Activated CD8-positive, alpha-beta T cell treated with anti-CD3 and anti-CD28 coated beads for 36 hours (primary cell): ENCODE results near the gene DBX1. TPM values are rescaled to one million over a fixed set of nuclear protein-coding genes. Genes with fewer than 3 reads are reported as not detected.

Source experiments
- ATAC-seq: fragments of 200-7000 bp; cut with Tn5 transposase; one replicate; pipeline ENCODE4 v1.10.0; 2021; ENCODE audit warnings: mild to moderate bottlenecking, moderate library complexity
- CTCF ChIA-PET: fragments of 350-600 bp; sonication (Branson Sonifier 250); formaldehyde crosslinking; loops from one replicate; lab custom pipeline; 2021; ENCODE audit warnings: antibody characterized with exemption; lab: Charles Lee
- POLR2A ChIA-PET: fragments of 350-600 bp; sonication (Branson Sonifier 250); formaldehyde crosslinking; loops from one replicate; lab custom pipeline; 2021; ENCODE audit warnings: antibody characterized with exemption; lab: Charles Lee
- DNase-seq: peaks from one replicate; pipeline ENCODE4 v3.0.0-alpha.2; 2020
- H3K27ac Mint-ChIP-seq: one replicate; pipeline ENCODE4 v1.8.0; 2021; ENCODE audit warnings: mild to moderate bottlenecking, mixed read lengths
- H3K27me3 Mint-ChIP-seq: one replicate; pipeline ENCODE4 v1.8.0; 2021; ENCODE audit warnings: mixed read lengths
- H3K36me3 Mint-ChIP-seq: one replicate; pipeline ENCODE4 v1.8.0; 2021; ENCODE audit warnings: low read depth, mixed read lengths
- H3K4me1 Mint-ChIP-seq: one replicate; pipeline ENCODE4 v1.8.0; 2021; ENCODE audit warnings: low read depth, mixed read lengths
- H3K4me3 Mint-ChIP-seq: one replicate; pipeline ENCODE4 v1.8.0; 2021; ENCODE audit warnings: mild to moderate bottlenecking, moderate library complexity, mixed read lengths
- H3K9me3 Mint-ChIP-seq: one replicate; pipeline ENCODE4 v1.8.0; 2021; ENCODE audit warnings: mixed read lengths
- intact Hi-C: fragments of 100-400 bp; cut with micrococcal nuclease; formaldehyde crosslinking; loops from one replicate; pipeline ENCODE4 v1.10.0; 2022
- total RNA-seq, 2 experiments: library from RNA; stranded (reverse); gene quantifications; one replicate each; pipeline ENCODE4 v1.2.3, GENCODE V29; 2021
- TF ChIP-seq, protein P1 (sequence below): fragments of 200-600 bp; IDR thresholded peaks from one replicate; pipeline ENCODE4 v1.8.0; 2022; ENCODE audit warnings: antibody characterized with exemption, mild to moderate bottlenecking

DBX1 gene
- total RNA-seq, 2 experiments from 2014 or later, result not detected

DNA sequence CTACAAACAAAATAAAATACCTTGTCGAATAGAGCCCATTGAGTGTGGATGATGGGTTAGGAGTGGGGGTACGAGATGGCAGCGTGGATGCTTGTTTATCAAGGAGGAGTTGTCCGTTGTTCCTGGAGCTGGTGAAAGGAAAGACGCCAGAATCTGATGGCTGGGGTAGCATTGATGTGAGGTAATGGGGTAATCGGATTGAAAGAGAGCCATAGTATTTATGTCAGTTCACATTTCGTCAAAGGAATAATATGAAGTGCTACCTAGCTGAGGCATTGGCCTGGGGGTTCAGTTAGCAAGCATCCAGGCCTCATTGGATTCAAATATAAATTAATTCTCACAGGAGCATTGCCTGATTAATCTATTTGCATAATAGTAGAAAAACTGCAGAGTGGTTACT lies 16.9 kb upstream of the DBX1 start:
- no peak overlapping the region for H3K4me3 Mint-ChIP-seq
- H3K9me3 Mint-ChIP-seq, result peaks cover 5% of the 10 kb centered on the region
- ATAC-seq, result no peak
- no peaks in the 10 kb centered on the region for H3K4me1 Mint-ChIP-seq
- CTCF ChIA-PET, result interaction anchor here (1.0 to 1.1 kb wide), 2 partner anchors 19 to 46 kb away, joined by 3 read pairs; no protein-coding TSS in a partner anchor
- H3K36me3 Mint-ChIP-seq, result no peaks in the 10 kb centered on the region
- TF ChIP-seq, protein P1, sequence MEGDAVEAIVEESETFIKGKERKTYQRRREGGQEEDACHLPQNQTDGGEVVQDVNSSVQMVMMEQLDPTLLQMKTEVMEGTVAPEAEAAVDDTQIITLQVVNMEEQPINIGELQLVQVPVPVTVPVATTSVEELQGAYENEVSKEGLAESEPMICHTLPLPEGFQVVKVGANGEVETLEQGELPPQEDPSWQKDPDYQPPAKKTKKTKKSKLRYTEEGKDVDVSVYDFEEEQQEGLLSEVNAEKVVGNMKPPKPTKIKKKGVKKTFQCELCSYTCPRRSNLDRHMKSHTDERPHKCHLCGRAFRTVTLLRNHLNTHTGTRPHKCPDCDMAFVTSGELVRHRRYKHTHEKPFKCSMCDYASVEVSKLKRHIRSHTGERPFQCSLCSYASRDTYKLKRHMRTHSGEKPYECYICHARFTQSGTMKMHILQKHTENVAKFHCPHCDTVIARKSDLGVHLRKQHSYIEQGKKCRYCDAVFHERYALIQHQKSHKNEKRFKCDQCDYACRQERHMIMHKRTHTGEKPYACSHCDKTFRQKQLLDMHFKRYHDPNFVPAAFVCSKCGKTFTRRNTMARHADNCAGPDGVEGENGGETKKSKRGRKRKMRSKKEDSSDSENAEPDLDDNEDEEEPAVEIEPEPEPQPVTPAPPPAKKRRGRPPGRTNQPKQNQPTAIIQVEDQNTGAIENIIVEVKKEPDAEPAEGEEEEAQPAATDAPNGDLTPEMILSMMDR, result no peak
- peaks cover 29% of the 10 kb centered on the region for H3K27me3 Mint-ChIP-seq
- POLR2A ChIA-PET, result no interaction called here
- intact Hi-C loops, result no loop called here
- no peak overlapping the region for H3K27ac Mint-ChIP-seq
- no peak for DNase-seq

DNA sequence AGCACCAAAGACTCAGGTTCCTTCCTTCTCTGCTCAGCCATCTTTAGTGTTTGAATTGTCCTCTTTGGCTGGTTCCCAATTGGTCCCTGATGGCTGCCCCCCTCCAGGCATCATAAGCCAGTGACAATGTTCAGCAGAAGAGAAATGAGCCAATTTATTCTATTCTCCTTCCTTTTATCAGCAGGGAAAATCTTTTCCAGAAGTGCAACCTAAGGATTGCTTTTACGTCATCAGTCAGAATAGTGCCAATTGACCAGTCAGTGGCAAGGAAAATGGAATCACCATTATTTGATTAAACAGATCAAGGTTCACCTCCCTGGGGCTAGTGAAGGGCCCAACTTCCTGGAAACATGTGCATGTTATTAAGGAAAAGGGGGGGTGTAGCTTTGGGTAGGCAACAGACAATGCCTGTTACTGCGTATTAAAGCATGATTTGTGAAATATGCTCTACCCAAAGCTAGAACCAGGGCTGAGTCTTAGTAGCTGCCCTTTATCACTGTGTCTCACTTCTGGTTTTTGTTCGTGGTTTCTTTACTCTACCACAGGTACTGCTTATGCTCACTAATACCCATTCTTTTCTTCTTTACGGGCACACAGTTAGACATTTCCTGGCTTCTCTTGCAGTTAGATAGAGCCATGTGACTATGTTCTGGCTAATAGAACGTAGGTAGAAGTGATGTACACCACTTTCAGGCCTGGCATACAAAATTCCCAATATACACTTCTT lies 12.6 kb upstream of the DBX1 start:
- H3K9me3 Mint-ChIP-seq, result peaks cover 9% of the 10 kb centered on the region
- H3K27ac Mint-ChIP-seq, result no peak overlapping the region
- H3K27me3 Mint-ChIP-seq, result peaks cover 29% of the 10 kb centered on the region
- H3K4me3 Mint-ChIP-seq, result no peak overlapping the region
- H3K36me3 Mint-ChIP-seq, result no peaks in the 10 kb centered on the region
- TF ChIP-seq, protein P1, result no peak
- POLR2A ChIA-PET, result no interaction called here
- DNase-seq (no peak), ATAC-seq (no peak)
- CTCF ChIA-PET, result no interaction called here
- intact Hi-C loops, result no loop called here
- no peaks in the 10 kb centered on the region for H3K4me1 Mint-ChIP-seq

DNA sequence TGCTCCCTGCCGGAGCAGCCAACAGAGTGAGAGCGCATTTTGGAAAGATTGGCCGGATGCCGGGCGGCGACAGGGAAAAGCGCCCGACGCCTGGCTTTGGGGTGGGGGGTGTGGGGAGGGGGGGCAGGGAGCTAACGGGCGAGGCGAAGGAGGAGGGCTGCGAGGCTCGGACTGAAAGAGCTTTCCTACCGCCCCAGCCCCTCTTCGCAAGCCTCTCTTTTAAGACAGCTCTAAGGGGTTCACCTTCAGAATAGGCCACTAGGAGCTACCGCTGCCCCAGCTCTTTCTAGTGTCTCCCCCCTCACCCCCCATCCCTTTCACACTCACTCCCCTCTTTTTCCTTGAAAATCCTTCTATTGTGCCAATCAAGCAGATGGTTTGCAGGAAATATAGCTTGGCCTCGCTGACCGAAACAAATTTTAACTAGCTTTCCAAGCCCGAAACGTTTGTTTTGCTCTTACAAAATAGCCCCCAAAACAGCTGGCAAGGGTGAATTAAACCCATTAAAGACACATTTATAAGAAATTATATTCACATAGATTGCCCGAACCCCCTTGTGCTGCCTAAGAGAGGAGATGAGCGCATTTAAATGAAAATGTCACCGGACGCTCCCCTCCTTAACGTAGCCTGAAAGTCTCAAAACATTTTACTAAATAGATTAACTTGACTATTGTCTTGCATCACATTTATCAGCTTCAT lies 3.7 kb upstream of the DBX1 start:
- Mint-ChIP-seq H3K36me3 (peaks cover 3% of the 10 kb centered on the region), H3K9me3 (no peaks in the 10 kb centered on the region), H3K4me1 (peaks cover 16% of the 10 kb centered on the region), H3K27ac (no peak overlapping the region), H3K27me3 (peaks cover 76% of the 10 kb centered on the region), H3K4me3 (peak overlapping the region; percentile 36)
- DNase-seq, result no peak
- TF ChIP-seq, protein P1, result no peak
- ChIA-PET POLR2A (interaction anchor here (0.6 kb wide), 1 partner anchor 8 kb away, joined by 3 read pairs; no protein-coding TSS in a partner anchor), CTCF (interaction anchor here (1.4 to 2.0 kb wide), 3 partner anchors 31 to 190 kb away, joined by 4 to 6 read pairs (median 6); no protein-coding TSS in a partner anchor)
- intact Hi-C loops, result no loop called here
- ATAC-seq, result no peak

DNA sequence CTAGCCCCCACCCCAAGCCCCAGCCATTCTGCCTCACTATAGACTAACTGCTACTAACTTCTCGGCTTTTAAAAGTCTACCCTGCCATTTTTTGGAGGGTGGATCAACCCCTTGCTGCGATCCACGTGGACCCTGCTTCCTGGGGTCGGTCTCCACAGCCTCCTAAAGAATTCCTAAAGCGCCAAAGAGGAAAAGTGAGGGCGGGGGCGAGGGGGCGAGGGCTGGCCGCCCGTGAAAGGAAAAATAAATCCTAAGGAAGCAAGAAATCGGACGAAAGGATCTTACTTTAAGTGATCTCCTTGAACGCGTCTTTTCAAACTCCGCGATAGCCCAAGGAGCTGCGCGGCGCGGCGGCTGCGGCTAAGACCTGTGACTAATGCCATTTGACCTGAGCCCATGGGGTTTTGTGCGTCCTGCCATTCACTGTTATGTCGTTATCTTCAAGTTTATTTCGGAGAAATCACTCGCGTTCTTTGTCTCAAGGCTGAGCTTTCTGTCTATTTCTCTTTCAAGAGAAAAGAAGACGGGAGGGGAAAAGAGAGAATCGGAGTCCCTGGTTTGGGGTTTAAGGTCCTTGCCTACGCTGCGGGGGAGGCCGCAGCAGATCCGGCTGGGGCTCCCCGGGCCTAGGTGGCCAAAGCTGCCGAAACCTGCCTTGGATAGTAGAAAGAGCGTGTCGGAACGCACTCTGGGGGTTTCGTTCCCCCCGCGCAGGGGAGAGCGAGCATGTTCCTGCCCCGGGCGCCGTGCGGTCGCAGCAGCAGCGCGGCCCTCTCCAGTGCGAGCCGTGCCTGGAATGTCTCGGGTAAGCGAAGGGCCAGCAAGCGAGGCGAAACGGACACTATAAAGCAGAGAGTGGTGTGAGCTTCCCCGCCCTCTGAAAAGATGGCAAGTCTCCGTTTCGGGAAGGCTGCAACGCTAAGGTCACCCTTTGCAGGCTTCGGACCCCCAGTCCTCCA lies 2.8 kb upstream of the DBX1 start:
- H3K4me1 Mint-ChIP-seq, result peaks cover 20% of the 10 kb centered on the region
- CTCF ChIA-PET, result interaction anchor here (1.8 to 2.0 kb wide), 2 partner anchors 30 to 35 kb away, joined by 6 read pairs; no protein-coding TSS in a partner anchor
- DNase-seq (peak; percentile 47), ATAC-seq (peak; percentile 53)
- TF ChIP-seq, protein P1, result no peak
- intact Hi-C loops, result no loop called here
- H3K27ac Mint-ChIP-seq, result no peak overlapping the region
- peaks cover 5% of the 10 kb centered on the region for H3K36me3 Mint-ChIP-seq
- peak overlapping the region; percentile 36 for H3K4me3 Mint-ChIP-seq
- POLR2A ChIA-PET, result interaction anchor here (0.8 kb wide), 1 partner anchor 9 kb away, joined by 4 read pairs; no protein-coding TSS in a partner anchor
- peaks cover 82% of the 10 kb centered on the region for H3K27me3 Mint-ChIP-seq
- H3K9me3 Mint-ChIP-seq, result no peaks in the 10 kb centered on the region
